Stimulated activated CD8-positive, alpha-beta memory T cell treated with anti-CD3 and anti-CD28 coated beads, Interleukin-4, amount 100 ng/mL, for 1 hour (primary cell): ENCODE data around the gene DCTN4.
A peak's percentile ranks its signal among the peaks of the same experiment; 100 is the strongest.
"Not testable (repeated sequence)": the region's sequence is repeated elsewhere in the genome, so short reads cannot be mapped to it uniquely, and the experiment has no call there.

Experiments
- DNase-seq, 2 donors: peaks; one replicate each; pipeline ENCODE4 v3.0.0-alpha.2; 2020; ENCODE audit warnings: low read depth in 2 of 2, low spot score in 1 of 2

The DCTN4 gene

DNA sequence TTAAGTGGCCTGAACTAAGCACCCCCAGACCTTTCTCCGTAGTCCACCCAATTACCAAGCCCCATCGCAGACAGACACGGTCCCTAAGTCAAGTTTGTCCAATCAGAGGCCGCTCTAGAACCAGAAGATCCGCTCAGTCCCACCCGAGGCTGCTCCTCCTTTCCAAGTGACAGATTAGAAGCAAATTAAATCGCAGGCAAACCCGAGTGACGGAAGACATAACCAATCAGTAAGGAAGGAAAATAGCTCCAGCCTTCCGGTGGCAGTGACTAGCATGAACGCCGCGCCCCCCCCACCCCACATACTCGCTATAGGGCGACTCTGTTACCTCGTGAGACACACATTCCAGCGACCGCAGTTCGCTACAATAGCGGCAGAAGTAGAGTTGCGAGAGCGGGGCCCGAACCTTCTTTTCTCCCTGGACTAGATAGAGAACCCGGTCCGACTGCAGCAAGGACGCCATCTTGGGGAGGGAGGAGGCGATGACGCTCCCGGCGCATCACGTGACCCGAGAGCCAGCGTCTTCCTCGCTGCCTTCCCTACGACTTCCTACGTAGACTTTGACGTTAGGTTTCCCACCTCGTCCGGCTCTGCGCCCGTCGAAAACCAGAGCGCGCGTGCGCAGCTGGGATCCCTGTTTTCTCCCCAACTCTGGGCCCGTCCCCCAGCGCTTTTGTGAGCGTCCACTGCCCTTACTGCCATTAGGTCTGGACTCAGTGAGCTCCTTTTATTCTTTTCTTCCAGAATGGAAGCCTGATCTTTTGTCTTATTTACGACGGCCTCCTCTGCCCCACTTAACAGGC, at the start of gene DCTN4:
Gene DCTN4, minus strand, starts transcription at position 487 of the 803 bp plus-strand sequence. Its CDS starts 24 bp downstream, at position 463.
- peak; percentile 86 for DNase-seq

GRCh38 chr5:150804388-150804787, 45.6 kb upstream of the DCTN4 start:
- DNase-seq: no peak

- DNase-seq: no peak
These were observed 42.5 kb upstream of the DCTN4 start for GRCh38 chr5:150801117-150801927.

DNA sequence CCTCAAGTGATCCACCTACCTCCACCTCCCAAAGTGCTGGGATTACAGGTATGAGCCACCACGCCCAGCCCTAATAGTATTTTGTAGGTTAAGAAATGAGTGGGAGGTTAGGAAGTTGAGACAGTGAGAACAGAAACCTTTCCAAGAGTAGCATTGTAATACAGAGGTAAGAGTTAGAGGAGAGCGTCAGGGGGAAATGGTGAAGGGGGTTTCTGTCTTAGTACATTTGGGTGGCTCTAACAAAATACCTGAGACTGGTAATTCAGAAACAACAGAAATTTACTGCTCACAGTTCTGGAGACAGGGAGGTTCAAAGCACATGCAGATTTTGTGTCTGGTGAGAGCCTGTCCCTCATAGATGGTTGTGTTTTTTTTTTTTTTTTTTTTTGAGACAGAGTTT, 38.6 kb upstream of the DCTN4 start:
- no peak for DNase-seq

DNA sequence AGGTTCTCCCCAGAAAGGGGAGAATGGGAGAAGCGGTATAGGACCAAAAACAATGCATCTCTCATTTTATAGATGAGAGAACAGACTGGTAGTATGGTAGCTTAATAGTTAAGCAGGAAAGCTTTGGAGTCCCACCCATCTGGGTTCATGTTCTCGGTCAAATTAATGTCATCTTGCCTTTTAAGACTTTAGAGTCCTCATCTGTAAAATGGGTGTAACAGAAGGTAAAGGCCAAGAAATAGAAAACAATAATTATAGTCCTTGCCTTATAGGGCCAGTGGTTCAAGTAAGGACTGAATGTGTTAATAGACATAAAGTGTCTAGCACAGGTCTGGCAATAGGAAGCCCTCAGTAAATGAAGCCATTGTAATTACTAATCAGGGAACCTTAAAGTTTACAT, 36.1 kb upstream of the DCTN4 start:
- no peak for DNase-seq

DNA sequence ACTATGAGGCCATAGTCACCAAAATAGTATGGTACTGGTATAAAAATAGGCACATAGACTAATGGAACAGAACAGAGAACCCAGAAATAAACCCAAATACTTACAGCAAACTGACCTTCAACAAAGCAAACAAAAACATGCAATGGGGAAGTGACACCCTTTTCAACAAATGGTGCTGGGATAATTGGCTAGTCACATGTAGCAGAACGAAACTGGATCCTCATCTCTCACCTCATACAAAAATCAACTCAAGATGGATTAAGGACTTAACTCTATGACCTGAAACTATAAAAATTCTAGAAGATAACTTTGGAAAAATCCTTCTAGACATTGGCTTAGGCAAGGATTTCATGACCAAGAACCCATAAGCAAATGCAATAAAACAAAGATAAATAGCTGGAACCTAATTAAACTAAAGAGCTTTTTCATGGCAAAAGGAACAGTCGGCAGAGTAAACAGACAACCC, 34.6 kb upstream of the DCTN4 start:
- DNase-seq: not testable (repeated sequence)

DNA sequence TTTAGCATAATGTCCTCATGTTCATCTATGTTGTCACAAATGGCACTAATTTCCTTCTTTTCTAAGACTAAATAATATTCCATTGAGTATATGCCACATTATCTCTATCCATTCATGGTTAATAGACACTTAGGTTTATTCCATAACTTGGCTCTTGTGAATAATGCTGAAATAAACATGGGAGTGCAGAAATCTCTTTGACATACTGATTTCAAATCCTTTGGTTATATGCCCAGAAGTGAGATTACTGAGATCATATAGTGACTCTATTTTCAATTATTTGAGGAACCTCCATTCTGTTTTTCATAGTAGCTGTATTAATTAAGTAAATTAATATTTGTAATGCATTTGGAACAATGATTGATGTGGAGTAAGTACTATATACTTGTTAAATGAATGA, 32.7 kb upstream of the DCTN4 start:
- DNase-seq: no peak

GRCh38 chr5:150789943-150790611, 31.3 kb upstream of the DCTN4 start:
- DNase-seq: peak in 1 of 2 donors; percentile 26

- DNase-seq: no peak
These were observed 30.6 kb upstream of the DCTN4 start for GRCh38 chr5:150789450-150789849.

- DNase-seq: no peak
These were observed 30.2 kb upstream of the DCTN4 start for GRCh38 chr5:150788977-150789376.

GRCh38 chr5:150787656-150788055, 28.8 kb upstream of the DCTN4 start:
- DNase-seq: no peak

GRCh38 chr5:150786876-150787275, 28.1 kb upstream of the DCTN4 start:
- no peak for DNase-seq

GRCh38 chr5:150785950-150786349, 27.1 kb upstream of the DCTN4 start:
- DNase-seq: no peak

- DNase-seq: peak; percentile 15 to 17
These were observed 24.7 kb upstream of the DCTN4 start for GRCh38 chr5:150783422-150783928.

- no peak for DNase-seq
These were observed 24.0 kb upstream of the DCTN4 start for GRCh38 chr5:150782850-150783249.

- DNase-seq: no peak
These were observed 23.1 kb upstream of the DCTN4 start for GRCh38 chr5:150781706-150782614.

GRCh38 chr5:150780816-150781221, 22.0 kb upstream of the DCTN4 start:
- DNase-seq: no peak

DNA sequence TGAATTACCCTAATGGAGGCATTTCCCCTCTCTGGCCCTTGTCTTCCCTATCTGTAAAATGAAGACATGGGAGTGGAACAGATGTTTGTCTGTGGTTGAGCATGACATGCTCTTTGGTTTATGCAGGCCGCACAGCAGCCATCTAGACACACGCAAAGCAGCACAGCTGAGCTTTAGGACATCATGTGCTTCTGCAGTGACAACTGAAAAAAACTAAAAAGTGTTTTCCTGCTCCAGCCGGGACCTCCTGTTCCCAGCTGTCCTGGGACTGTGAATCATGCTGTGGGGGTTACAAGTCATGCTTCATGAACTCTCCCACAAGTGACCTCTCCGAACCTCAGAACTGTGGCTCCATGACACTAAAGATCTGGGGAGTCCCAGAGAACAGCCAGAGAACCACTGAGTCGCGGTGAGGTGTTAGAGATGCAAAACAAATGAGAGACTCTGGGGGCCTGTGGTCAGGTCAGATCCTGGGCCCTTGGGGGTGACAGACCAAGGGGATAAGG, 21.4 kb upstream of the DCTN4 start:
- DNase-seq: no peak

DNA sequence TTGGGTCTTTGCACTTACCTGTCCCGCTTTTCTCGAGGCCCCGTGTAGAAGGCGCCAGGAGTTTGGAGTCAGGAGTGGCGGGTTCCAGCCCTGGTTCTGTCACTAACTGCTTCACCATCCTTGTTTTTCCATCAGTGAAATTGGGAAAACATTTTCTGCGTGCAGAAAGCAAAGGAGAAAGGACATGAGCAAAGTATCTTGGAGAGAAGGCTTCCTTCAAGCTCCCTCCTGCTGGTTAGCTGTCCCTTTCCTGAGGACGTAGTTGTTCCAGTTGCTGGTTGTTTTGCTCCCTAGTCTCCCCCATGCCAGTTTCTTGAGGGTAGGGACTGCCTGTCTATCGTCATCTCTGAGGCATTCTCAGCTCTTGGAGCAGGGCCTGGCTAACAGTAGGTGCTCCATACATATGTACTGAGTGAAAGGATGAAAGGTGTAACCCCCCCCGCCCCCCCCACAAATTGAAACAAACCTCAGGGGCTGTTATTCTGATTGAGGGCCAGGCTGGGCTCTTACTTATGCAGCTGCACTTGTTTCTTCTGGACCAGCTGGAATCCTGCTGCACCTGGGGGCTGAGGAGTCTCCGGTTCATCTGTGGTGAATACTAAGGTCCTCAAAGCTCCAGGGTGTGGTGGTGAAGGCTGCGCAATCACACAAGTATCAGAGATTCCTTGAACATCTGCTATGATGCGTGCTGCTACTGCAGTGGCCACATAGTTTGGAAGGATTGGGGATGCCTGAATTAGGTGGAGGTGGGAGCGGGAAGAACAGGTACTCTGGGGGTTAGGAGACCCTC, 20.8 kb upstream of the DCTN4 start:
- DNase-seq: no peak
